Activated T-helper 1 cell treated with Interleukin-2 at 50 U/mL for 16 hours (primary cell): ENCODE data around the gene SRC.
A peak's percentile ranks its signal among the peaks of the same experiment; 100 is the strongest.

Experiments used
- DNase-seq: peaks from one replicate; pipeline ENCODE4 v3.0.0-alpha.2; 2020; ENCODE audit warnings: low read depth

Gene SRC

DNA sequence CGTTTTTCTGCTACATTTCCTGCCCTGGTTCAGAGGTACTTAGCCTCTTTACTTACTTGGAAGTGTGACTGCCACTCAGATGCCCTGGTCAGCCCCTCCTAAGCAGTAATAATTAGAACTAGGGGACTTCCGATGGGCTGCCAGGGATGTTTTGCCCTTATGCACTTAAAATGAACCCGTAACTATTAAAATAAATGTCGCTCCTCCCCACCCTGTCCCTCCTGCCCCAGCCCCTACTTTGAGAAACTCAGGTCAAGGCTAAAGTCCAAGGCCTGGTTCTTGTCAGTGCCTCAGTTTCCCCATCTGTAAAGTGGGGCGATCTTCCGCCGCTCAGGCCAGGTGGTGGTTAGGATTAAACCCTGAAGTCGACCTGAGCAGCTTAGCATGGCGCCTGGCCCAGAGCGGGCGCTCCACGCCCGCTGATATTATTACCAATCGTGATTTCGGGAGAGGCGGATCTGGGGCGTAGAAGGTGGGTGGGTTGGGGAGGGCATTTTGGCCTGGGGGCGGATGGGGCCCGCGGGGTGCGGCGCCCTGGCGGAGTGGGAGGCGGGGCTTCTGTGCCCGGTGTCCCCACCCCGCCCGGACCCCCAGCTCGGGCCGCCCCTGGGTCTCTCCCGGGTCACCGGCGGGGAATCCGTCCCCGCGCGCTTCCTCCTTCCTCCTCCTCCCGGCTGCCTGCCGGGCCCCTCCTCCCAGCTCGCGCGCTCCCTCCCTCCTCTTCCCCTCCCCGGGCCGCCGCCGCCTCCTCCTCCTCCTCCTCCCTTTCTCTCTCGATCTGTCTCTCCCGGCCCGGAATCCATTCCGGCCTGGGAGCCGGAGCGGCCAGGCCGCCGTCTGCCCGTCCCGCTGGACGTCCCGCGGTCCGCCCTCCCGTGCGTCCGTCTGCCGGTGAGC is at the start of gene SRC:
Gene SRC (plus strand): TSS at position 802 of the 897 bp plus-strand sequence. CDS start 38,014 bp downstream, outside the sequence.
- peak; percentile 18 for DNase-seq

DNA sequence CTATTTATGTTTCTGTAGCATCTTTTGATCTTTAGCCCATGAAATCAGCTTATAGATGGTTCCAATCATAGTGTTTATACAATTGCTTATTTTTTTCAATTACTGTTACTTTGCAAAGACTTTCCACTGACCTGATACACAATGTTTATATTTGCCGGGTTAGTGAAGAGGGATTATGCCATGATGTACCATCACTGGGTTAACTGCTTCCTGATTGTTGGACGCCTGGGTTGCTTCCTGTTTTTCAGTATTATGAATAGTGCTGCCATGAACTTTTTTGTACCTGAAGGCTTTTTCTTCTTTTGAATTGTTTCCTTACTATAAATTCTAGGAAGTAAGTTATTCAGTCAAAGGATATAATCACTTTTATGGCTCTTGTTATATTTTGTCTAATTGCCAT is 49.6 kb upstream of the SRC start:
- no peak for DNase-seq

DNA sequence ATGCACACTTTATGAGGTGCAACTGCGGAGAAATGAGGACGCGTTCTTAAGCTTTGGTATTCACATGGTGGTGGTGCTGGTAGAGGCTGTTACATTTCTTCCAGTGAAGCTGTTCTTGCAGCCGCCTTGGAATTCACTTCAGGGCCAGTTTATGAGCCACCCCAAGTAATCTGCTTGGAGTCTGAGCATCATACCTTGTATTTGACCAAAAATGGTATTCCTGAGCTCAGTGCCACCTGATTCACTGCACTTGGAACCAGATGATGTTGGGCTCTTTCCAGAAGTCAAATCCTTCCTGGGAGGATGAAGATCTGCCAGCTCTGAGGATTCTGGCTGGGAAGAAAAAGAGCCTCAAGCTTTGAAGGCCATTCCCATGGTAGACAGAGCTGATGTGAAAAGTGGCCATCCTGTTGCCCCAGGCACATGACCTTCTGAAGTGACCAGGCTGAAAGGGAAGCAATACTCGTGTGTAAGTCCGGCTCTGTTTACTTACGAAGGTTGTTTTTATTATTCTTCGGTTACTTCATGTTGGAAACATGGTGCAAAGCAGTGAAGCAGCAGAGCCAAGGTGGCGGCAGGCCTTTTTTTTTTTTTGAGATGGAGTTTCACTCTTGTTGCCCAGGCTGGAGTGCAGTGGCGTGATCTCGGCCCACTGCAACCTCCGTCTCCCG is 48.7 kb upstream of the SRC start:
- no peak for DNase-seq

DNA sequence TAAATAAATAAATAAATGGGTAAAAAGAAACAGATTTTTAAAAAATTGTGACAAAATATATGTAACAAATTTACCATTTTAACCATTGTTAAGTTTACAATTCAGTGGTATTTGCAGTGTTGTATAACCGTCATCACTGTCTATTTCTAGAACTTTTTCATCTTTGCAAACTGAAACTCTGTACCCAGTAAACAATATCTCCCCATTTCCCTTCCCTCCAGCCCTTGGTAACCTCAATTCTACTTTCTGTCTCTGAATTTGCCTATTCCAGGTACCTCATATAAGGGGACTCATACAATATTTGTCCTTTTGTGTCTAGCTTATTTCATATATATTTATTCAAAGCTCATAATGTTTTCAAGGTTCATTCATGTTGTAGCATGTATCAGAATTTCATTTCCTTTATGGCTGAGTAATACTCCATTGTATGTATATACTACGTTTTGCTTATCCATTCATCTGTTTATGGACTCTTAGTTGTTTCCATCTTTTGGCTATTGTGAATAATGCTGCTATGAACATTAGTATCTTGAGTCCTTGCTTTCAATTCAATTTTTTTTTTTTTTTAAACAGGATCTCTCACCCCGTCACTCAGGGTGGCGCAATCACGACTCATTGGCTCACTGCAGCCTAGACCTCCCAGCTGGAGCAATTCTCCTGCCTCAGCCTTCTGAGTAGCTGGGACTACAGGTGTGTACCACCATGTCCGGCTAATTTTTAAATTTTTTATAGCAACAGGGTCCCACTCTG is 47.6 kb upstream of the SRC start:
- no peak for DNase-seq

DNA sequence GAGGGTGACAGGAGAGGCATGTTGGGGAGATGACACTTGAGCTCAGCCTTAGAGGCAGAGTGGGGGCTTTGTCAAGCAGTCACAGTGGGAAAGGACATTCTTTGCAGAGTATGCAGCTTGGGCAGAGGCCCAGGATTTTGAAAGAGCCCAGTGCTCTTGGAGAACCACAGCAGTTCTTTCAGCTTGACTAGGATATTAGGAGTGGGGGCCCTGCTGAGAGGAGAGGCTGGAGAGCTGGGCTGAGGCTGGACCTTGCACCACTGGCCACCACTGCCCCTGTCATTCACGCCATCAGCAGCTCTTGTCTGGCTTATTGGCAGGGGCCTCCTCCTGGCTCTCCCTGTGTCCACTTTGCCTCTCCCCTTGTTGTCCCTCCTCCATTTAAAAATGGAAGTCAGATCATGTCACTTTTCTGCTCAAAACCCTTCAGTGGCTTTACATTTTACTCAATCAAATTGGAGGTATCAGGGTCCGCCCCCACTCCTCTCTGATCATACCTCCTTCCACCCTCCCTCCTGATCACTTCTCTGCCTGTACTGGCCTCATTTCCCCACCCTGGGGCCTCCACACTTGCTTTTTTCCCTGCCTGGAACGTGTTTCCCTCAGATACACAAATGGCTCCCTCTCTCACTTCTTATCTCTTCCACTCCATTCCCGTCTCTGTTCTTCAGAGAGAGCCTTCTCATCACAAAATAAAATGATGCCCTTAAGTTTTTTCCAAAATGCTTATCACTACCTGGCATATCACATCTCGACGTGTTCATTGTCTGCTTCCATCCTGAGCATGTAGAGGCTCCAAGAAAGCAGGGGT is 46.0 kb upstream of the SRC start:
- DNase-seq = no peak

DNA sequence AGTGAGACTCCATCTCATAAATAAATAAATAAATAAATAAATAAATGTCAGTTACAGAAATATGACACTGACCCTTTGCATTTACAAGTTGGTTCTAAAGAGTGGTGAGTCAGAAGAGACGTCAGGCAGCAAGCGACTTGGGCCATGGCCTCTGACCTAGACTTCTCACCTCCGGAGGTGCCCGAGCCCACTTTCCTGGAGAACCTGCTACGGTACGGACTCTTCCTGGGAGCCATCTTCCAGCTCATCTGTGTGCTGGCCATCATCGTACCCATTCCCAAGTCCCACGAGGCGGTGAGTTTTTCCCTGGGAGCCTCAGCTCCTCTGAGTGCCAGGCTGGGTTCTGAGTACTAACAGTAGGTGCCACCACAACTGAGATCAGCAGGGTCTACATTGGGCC is 44.8 kb upstream of the SRC start:
- no peak for DNase-seq

DNA sequence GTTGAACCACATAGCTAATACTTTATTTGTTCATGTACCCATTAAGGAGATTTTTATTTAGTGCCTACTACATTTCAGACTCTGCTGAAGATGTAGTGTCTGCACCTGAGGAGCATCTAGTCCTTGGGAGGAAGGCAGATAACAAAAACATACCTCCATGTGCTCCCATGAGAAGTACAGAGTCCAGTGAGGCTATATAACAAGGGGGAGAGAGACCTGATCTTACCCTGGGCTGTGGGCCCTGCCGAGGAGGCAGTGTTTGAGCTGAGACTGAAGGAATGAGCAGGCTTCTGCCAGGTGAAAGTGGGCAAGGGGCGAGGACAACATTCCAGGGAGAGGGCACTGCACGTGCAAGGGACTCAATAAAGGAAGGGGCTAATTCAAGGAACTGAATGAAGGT is 44.4 kb upstream of the SRC start:
- DNase-seq = no peak

DNA sequence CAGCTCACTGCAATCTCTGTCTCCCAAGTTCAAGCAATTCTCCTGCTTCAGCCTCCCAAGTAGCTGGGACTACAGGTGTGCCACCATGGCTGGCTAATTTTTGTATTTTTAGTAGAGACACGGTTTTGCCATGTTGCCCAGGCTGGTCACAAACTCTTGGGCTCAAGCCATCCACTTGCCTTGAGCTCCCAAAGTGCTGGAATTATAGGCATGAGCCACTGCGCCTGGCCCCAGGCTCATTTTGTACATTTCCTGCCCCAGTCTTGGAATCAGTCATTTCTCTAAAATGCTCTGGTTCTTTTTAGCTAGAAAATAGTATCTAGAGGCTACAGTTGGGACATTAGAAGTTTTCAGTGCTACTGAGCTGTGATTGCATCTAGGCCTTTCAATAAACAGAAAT is 43.0 kb upstream of the SRC start:
- DNase-seq = no peak

DNA sequence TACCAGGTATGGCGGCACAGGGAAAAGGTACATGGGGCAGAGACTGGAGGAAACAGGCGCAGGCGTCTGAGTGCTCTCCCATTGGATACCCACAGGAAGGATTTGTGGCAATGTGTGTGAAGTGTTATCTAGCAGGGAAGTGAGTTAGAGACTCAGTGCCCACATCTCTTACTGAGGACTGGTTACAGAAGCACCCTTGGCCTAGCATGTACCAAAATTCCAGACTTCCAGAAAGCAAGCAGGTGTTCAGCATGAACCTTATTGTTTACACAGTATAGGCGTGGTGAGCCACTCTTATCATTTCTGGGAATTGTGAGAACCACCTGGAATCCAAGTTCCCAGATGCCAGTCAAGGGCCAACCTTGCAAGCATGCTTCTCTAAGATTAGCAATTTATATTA is 42.3 kb upstream of the SRC start:
- no peak for DNase-seq

DNA sequence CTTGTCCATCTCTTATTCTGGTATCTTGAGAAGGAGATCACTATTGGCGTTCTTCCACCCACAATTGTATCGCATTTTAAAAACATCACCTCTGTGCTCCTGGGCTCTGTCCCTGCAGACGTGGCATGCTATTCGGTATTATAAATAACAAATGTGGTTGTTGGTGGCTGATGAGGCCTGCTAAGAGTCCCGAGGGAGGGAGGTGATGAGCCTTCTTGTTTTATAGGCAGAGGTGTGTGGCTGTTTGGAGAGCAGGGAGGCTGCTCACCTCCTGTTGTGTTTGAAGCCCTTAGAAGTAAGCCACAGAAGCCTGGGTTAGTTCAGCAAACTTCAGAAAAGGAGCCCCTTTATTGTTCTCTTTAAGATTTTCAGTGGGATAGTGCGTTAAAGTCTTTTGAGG is 40.9 kb upstream of the SRC start:
- no peak for DNase-seq

DNA sequence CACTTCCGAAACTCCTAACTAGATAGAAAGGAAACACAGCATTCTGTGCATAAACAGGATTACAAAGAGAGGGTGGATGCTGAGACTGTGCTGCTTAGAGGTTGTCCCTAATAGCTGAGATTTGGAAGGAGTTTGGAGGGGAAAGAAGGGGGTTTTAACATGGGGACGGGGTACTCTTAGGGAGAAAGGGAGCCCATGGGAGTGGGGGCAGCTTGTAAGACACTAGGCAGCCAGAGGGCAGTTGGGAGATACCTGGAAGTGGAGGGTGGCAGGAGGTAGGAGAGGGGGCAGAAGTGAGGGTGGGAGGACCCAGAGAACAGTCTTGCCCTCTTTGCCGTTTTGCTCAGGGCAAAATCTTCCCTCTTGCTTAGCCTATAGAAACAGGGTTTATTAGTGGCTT is 40.1 kb upstream of the SRC start:
- no peak for DNase-seq

DNA sequence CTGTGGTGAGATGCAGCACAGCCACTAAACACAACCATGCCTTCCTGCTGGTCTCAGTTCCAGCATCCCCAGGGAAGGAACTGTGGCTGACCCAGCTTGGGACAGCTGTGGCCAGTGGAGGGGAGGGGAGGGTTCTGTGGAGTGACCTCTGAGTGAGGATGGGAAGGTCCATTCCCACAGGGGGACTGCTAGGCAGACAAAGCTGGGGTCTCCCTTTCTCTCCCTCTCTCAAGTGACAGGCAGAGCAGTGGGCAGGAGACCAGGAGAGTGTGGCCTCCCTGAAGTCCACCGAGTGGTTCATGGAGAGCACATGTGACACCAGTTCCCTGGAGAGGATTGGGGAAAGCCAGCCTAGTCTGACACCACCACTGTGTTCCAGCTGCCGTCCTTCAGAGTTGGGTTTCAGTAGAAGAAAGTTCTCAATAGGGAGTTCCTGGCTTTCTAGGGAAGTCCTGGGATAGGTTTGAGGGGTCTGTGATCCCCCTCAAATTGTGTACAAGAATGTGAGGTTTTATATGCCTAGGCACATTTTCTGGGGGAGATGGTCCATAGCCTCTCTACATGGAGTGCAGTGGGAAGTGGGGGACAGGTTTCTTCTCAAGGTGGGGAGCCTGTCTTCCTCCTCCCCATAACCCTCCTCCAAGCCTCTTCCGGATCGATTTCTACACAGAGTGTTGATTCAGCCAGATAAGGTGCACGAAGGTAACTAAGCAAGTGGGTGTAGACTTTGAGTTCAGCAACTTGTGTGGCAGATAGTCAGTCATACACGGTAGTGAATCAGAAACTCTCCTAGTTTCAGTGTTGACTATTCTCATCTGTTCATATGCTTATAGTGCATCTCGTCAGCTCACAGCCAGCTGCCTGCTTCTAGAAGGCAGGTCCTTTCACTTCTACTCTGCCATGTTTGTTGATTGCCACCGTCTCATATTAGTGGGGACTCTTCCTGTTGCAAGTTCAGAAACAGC is 37.6 kb upstream of the SRC start:
- no peak for DNase-seq

DNA sequence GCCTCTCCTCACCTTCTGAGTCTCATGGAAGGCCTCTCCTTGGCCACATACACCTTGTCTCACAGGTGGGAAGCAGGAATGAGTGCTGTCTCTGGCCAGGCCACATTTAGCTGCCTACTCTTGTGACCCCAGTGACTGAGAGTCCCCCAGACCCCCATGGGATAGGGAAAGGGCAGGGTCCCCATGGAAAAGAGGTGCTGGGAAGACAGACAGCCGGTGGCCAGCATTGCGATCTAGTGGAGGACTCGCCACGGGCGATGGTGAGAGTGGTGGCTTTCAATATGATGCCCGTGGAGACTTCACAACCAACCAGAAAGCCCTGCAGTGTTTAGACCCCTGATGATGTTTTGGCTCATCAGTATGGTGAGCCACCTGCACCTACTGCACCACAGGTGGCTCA is 36.6 kb upstream of the SRC start:
- no peak for DNase-seq

DNA sequence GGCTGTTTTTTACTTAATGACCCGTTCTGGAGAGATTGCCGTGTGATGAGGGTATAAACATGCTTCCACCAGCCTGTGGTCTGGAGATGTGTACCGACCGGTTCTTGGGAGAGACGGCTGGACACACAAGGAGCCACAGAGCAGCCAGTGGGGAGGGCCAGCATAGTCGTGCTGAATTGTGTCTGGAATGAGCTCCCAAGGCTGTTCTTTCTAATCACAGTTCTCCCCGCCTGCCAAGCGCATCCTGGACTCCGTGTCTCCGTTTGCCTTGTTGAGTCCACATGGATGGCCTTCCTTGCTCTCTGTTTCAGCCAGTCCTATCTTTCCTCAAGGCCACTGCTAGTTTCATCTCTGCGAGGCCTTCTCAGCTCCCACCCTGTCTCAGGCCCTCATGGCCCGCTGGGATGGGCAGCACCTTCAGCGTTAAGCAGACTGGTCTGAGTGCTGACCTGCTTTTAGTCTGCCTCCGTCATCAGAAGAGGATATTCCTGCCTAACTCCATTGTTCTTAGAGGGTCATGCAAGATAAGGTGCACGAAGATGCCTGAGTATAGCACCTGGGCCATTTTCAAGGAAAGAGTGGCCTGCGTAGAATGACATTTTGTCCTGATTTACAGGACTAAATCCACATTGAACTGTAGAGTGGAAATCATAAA is 35.9 kb upstream of the SRC start:
- DNase-seq = no peak

DNA sequence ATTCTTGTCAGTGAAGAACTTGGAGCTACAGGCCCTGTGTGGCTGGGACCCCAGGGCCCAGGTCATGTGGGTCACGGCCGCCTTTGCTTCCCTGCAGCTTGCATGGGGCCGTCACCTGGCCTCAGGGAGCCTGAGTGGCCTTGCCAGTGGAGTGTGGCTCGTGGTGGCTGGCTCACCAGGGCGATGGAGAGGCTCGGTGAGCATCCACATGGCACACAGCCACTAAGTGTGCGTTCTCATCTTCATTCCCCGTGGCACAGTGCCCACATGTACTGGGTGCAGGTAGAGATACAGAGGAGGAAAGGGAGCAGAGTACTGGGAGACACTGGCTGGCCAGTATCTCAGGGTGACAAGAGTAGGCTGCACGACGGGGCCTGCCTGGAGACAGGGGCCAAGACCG is 35.0 kb upstream of the SRC start:
- DNase-seq = no peak

DNA sequence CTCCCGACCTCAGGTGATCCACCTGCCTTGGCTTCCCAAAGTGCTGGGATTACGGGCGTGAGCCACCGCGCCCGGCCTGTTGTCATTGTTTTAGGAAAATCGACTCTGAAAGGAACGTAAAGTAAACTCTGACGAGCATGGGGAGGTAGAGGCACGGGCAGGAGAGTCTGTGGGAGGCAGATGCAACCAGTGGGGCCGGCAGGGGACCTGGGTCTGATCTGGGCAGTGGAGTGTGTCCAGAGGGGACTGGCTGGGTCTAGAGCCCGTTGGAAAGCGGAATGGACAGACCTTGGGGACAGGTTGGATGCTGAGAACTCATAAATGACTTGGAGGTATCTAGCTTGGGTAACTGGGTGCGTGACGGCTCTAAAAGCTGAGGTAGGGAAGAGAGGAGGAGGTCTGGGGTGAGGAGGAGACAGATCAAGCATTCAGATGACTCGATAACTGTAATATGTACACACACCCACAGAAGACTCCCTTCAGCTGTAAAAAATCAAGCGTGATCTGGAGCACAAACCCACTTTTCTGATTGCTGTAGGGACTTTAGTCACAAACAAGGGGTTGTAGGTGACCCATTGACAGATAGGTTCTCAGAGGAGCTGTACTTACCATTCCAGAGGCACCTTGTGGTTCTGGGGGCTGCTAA is 34.1 kb upstream of the SRC start:
- no peak for DNase-seq

DNA sequence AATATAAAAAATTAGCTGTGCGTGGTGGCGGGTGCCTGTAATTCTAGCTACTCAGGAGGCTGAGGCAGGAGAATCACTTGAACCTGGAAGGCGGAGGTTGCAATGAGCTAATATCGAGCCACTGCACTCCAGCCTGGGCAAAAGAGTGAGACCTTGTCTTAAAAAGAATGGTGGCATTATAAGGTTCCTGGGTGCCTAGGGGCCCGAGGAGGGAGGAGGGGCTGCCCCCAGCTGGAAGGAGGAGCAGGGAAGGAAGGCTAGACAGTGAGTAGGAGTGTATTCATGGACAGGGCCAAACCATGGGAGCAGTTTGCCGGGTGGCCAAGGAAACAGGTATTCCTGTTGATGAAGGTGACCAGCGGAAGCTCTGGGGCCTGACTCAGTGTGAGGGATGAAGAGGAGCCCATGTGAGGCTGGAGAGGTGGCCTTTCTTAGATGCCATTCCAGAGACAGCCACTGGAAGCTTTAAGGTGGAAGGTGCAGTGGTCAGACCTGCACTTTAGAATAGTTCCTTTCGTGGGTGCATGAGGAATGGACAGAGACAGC is 32.3 kb upstream of the SRC start:
- DNase-seq = no peak

DNA sequence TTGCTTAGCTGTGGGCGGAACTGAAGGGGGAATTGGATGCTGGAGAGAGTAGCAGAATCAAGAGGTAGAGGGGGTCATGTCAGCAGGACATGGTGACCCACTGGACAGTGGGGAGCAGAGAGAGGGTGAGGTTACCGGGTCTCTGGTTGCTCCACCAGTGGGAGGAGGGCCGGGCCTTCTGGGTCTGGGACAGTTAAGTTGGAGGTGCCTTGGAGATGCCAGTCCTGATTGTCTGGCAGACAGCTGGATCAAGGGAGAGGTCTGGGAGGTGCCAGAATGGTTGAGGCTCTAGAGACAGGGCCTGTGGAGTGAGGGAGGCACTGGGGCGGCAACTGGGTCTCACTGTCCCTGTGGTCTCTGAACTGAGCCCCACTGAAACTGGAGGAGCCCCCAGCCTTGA is 31.8 kb upstream of the SRC start:
- DNase-seq = no peak

DNA sequence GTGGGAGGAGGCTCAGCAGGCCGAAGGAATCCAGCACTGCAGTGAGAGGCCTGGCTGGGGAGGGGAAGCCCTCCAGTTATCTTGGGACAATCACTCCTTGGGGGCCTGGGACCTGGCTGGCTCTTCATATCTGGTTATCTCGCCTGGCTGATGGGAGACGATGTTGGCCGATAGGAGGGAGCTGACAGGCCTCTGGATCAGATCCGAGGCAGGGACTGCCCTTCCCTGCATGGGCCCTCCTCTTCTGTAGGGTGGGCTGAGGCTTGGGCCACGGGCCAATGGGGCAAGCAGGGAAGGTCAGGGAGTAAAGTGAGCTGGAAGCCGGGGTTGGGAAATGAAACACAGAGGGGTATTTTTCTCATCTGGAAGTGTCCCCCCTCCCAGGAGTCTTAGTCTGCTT is 31.3 kb upstream of the SRC start:
- no peak for DNase-seq
